CD4-positive, alpha-beta T cell treated with Interleukin-4 for 4 hours (primary cell): ENCODE measurements around the gene SOX18.

Experiments used
- DNase-seq: peaks from one replicate; pipeline ENCODE4 v3.0.0-alpha.2; 2020

Gene SOX18

DNA sequence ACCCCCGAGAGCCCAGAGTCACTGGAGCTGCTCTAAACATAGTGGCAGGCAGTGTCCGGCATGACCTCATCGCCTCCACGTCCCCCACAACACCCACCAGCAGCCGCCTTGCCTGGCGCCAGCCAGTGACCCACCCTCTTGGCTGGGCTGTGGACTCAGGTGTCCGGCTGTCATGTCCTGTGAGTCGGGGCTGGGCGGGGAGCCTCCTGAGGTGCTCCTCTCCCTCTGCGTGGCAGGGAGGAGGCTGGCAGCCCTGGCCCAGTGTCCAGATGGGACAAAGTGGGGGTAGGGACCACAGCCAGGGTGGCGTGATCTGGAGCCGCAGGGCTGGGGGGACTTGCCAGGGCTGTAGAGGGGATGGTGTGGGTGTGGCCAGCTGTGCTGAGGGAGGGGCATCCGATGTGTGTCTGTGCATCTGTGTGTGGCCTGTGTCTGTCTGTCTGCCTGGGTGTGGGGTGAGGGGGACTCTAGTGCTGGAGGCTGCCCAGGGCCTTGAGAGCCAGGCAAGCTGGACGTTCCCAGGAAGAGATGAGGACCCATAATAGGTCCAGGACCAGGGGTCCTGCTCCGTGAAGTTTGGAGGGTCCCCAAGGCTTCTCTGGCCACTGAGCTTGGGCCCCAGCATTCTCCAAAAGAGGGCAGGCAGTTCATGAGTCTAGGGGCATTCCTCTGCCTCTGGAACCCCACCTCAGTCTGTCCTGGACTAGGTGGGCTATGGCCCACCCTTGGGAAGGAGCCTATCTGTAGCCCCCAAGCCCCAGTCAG, 2.3 kb upstream of the SOX18 start:
- DNase-seq: no peak

DNA sequence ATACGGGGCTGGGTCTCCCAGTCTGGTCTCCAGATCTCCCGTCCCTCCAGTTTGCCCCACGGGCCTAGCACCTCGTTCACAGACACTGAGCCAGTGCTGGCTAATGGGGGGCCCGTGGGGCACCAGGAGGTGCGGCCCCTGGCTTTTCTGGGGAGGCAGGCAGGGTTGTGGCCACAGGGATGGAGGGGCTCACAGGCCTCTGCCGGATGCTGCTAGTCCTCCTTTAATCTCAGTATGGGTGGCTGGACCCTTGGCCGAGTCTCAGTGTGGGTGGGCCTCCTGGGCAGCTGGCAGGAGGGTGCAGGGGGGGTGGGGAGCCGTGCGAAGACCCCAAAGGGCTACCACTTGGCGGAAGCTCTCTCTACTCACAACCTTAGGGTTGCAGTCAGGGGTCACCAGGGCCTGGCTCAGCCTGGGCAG, 1.6 kb upstream of the SOX18 start:
- DNase-seq: no peak

DNA sequence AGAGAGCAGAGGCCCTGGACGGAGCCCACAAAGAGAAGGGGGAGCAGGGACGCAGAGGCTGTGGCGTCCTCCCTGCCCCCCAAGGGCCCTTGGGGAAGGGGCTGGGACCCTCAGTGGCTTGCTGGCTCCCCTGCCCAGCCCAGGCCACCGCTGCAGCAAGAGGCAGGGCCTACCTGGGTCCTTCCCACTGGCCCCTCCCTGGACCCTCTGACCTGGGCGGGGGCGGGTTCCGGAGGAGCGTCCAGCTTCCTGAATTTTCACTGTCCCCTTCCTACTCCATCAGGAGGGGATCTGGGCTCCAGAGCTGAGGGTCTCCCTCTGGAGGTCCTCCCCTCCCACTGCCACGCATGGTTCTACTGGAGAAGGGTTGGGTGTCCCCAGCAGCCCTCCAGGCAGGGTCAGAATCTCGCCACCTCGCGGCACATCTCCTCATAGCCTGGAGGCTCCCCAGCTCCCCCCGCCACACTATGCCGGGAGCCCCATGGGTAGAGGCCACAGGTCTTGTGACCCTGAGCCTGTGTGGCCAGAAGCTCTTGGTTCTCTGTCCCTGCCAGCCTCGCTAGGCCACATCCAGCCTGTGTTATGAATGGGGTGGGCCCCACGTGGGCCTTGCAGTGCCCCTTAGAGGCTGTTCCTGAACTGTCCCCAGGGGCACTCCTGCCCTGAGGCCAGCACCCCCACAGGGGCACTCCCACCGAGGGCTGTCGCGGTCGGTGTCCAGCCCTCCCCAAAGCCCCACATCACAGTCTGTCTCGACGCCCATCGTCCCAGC, 1.0 kb upstream of the SOX18 start:
- no peak for DNase-seq

DNA sequence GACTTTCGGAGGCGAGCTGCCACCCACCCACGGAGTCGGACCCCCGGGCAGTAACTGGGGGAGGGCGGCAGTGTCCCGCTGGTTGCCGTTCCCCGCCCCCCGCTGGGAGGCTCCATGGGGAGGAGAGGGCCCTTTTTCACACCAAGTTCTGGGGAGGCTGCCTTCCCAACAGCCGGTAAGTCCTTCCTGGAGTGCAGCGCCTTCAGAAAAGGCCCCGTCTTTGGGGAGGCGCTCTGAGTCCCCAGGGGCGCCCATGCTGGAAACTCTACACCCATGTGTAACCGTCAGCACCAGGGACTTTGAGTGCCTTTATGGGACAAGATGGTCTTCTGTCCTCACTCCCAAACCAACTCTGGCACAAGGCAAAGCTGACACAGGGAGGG, 430 bp upstream of the SOX18 start:
- DNase-seq: no peak

DNA sequence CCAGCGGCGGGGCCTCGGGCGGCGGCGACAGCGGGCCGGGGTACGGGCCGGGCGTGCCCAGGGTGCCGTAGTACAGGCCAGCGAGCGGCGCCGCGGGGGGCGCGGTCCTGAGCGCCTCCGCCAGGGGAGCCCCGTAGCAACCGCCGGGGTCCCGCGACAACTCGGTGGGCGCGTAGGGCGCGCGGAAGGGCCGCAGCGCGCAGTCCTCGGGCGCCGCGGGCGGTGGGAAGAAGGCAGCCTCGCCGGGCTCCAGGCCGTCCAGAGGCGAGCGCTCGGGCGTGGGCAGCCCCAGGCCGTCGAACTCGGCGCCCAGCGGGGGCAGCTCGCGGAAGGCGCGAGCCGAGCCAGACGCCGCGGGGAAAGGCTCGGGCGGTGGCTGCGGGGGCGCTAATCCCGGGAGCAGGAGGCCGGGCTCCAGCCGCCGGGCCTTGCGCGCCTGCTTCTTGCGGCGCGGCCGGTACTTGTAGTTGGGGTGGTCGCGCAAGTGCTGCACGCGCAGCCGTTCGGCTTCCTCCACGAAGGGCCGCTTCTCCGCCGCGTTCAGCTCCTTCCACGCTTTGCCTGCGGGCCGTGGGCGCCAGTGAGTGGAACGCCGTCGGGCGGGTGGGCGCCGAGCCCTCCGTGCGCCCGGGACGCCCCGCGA, 916 bp downstream of the SOX18 start:
- DNase-seq: no peak

DNA sequence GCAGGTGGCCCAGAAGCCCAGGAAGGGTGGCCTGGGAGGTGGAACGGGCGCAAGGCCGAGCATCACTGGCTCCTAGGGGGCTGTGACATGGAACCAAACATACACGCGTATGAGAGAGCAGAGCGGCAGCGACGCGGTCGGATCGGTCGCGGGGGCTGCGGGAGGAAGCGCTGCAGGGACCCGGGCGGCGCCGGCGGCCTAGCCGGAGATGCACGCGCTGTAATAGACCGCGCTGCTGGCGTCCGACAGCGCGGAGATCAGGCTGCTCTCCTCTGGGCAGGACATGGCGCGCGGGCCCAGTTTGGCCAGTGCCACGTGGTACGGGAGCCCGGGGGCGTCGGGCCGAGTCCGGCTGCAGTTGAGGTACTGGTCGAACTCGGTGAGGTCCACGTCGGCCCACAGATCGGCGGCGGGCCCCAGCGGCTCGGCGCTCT, 1.5 kb downstream of the SOX18 start:
- no peak for DNase-seq

DNA sequence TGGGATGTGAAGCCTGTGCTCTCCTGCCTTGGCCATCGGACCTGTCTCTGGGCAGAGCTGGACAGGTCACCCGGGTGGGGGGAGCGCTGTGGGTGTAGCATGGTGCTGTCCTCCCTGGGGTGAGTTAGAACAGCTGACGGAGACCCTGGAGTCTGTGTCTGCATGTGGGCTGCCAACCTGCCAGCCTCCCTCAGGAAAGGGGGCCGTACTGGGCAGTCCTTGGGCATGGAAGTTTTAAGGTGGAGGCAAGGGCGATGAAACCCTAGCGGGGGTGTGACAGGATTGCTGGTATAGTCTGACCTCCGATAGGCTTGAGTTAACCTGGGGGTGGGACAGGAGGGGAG, 2.4 kb downstream of the SOX18 start:
- no peak for DNase-seq

DNA sequence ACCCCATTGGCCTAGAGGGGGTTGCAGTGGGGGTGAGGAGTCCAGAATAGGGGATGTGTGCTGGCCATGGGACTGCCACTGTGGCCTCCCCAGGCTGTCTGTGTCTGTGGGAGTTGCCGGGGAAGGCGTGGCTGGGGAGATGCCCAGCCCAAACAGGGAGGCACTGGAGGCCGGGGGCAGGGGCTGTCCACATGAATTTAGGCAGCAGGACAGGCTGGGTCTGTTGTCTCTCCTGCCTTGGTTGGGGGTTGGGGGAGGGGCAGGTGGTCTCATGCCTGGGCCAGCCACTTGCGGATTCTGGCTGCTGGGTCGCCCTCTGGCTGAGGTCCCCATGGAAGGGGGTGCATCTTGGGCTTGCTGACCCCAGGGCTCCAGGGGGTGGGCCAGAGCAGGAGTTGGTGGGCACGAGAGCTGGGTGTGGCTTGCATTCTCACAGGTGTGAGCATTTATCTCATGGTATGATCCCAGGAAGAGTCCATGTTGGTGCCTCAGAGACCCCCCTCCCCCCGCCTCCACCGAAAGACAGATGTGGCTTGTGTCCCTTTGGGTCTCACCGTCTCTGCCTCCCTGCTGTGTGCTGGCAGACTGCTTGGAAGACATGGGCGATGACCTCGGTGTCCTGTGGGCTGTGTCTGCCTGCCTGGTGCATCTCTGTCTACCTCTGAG, 4.0 kb downstream of the SOX18 start:
- no peak for DNase-seq

DNA sequence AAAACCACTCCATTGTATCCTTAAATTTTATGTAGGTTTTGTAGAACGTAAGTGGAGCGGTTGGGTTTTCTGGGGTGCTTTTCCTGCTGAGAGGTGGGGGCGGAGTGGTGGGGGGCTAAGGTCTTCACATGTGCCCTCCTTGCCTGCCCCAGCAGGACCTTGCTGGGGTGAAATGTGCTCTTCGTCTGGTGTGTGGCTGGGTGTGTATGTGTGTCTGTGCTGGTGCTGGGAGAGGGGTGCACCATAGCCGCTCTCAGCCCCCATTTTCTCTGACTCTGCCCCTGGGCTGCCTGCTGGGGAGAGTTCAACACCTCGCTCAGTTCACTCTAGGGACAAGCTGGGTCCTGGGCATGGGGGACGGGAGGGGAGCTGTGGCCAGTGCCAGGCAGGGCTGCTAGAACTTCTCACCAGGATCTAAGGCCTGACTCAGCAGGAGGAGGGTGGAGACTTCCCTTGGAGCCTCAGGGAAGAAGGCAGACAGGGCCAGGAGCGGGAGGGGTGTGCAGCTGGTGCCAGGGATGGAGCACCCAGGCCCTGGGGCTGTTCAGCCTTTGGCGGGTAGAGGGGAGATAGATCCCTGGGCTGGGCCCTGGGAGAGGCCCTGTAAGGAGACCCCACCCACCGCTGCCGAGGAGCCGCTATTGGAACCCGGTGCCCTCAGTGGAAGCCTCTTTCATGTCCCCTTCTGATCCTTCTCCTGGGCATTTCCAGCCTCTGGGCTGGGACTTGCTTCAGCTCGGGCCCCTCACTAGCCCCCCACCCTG, 4.8 kb downstream of the SOX18 start:
- DNase-seq: no peak

DNA sequence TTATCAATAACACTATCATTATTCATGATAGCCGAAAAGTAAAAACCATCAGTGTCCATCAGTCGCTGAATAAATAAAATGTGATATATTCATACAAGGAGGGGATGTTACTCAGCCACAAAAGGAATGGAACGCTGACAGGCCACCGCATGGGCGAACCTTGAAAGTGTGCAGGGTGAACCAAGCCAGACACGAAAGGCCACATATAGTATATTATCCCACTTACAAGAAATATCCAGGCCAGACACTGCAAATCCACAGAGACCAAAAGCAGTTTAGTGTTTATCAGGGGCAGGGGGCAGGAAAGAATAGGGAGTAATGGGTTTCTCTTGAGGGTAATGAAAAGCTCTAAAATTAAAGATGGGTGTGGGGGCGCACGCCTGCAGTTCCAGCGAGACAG, 5.7 kb downstream of the SOX18 start:
- DNase-seq: no peak

DNA sequence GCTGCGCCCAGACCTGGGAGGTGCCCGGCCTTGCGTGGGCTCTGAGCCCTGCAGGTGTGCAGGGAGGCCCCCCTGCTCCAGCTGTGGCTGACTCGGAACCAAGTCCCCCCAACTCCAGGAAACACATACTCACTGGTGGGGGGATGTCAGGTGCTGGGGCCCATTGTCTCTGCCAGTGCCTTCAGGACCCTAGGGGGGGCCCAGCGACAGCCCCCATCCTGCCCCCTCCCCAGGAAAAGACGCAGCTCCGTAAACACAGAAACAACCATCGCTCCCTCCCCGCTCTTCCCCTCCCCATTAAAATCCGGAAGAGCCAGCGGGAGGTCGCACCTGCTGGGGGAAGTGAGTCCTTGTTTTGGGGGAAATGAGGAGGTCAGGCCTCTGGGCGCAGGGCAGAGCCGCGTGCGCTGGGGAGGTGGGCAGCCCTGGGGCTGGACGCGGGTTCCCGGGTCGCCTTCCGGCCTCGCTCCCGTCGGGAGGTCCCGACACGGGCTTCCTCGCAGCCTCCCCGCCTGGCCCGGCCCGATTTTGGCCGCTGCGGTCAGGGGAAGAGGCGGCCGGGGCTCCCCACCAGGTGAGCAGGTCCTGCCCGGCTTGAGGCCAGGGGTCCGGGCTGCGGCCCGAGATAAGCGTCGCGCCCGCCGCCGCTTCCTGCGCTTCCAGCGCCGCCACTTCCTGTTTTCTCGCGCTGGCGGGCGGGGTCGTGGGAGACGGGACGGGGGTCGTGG, 7.2 kb downstream of the SOX18 start:
- no peak for DNase-seq

DNA sequence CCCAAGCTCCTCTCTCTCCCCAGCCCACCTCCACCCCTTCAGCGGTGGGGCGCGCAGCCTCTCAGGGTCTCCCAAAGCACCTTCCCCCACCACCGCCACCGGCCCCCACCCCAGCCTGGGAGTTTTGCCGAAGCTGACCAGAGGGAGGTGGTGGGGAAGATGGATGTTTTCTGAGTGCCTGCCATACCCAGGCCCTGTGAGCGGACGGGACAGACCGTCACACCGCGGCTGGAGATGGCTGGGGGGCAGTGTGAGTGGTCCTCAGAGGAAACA, 7.7 kb downstream of the SOX18 start:
- no peak for DNase-seq

DNA sequence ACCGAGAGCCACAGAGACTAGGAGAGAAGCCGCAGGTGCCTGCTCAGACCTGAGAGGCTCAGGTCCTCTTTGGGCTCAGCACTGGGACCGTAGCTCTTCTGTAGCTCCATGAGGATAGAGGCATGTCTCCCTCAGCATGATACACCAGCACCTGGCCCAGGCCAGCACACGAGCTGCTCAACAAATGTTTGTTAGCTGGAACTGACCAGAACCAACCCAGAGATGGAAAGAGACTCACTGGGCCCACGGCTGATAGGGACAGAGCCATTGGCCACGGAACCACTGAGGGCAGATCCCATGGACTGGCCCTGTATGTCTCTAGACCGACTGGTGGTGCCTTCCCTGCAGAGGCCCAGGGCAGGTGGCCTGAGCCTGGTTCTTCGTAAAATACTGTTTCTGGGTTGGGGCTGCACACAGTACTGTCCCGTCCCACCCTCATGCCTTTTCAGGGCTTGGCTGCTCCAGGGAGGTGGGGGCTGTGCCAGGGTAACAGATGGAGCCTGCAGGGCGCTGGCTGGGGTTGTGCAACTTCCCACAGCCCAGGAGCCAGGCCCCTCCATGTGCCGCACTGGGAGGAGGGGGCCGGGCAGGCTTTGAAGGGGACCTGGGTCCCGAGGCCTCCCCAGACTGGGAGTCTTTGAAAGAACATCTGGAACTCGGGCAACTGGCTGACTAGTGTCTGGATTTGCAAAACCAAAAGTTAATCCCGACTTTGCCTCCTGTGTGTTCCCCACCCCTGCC, 8.2 kb downstream of the SOX18 start:
- no peak for DNase-seq

DNA sequence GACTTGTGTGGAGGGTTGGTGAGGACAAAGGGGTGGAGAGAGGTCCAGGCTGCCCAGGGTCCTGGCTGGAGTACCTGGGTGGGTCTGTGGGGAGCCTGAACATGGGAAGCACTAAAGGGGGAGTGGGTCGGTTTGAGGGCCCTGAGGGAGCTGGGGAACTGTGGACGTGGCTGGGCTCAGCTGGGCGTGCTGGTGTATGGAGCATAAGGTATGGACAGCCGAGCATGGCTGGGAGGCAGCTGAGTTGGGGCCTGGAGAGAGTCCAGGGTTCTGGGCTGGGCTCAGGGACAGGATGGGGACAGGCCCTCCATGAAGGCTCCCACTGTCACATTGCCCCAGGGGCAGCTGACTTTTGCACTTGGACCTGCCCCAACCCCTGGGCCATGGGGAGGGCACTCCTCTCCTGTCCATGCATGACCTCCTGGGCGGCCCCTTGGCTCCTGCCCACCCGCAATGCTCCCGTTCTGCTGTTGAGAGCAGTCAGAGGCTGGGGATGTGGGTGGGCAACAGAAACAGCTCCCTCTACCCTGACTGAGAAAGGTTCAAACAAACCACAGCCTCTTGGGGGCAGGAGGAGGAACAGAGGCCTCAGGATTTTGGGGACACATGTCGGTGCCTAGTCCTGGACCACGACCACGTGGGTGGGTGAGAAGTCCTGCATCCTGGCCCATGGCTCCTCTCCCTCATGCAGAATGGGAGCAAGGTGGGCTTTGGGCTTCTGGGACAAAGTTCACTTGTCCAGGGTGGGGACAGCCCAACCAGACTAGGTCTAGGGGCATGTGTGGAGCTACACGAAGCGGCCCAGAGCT, 9.0 kb downstream of the SOX18 start:
- DNase-seq: no peak

DNA sequence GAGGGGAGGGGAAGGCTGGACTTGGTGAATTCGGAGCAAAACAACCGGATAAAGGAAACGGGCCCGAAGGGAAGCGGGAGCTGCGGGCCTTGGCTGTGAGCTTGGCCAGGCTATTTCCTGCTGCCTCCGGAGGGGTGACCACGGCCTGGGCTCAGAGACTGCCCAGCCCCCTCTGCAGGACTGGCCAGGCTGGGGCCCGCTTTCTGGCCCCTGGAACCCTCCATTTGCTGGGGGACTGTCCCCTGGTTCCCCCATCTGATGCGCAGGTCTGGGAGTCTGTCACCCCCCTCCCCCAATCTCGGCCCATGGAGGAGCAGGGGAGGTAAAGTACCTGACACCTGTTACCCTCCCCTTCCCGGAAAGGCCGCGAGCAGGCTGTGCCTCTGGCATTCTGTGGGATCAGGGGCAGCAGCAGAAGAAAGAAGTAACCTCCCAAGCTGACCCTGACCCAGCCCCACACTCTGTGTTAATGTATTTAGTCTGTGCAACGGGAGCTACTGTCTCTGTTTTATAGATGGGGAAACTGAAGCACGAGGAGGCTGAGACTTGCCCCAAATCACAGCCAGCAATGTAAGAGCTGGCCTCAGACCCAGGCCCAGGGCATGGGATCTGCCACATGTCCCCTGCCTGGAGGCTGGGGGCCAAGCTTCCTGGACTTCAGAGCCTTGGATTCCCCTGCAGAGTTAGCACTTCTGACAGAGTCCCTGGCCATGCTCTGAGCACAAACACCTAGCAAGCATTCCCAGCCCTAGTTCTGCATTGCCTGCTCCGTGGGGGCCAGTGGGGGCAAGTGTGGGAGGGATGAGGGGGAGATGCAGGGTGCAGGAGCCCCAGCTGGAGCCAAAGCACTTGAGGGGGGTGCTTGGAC, 9.9 kb downstream of the SOX18 start:
- no peak for DNase-seq

DNA sequence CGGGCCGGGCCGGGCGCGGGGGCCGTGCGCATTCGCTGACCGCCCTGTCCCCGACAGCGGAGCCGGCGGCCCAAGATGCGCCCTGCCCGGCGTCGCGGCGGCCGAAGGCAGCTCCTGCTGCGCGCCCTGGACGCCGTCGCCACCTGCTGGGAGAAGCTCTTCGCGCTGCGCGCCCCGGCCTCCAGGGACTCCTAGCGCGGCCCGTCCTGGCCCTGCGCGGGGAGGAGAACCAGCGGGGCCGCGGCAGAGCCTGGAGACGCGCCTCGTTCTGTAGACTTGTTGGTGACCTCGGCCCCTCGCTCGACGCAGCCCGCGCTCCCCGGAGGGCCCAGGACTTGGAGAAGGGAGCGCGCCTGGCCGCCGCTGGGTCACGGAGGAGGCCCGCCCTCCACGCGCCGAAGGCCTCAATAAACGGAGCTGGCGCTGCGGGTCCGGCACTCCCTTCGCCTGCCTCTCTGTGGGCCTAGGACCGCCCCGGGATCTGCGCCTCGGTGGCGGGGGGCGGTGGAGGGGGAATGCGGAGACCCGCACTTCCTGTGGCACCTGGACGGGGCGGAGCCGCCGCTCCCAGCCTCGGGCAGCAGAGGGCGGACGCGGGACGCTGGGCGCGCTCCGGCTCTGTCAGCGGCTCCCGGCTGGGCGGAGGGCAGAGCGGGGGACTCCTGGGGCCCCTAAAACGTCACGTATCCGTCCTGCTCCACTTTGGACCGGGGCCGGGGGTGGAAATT, 10.7 kb downstream of the SOX18 start:
- DNase-seq: peak; percentile 66

DNA sequence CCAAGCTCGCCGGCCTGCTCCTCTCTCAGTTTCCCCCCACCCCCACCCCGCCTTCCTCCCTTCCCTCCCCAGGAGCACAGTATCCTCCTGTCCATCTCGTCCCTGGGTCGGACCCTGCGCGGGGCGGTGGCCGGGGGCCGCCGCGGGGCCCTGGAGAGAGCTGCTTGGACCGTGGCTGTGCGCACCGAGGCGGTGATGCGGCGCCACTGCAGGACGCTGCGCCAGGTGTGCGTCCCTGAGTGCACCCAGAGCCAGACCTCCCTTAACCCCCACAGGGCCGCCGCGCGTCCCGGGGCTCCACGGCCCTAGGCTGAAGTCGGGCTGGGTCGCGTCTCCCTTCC, 11.2 kb downstream of the SOX18 start:
- DNase-seq: no peak

DNA sequence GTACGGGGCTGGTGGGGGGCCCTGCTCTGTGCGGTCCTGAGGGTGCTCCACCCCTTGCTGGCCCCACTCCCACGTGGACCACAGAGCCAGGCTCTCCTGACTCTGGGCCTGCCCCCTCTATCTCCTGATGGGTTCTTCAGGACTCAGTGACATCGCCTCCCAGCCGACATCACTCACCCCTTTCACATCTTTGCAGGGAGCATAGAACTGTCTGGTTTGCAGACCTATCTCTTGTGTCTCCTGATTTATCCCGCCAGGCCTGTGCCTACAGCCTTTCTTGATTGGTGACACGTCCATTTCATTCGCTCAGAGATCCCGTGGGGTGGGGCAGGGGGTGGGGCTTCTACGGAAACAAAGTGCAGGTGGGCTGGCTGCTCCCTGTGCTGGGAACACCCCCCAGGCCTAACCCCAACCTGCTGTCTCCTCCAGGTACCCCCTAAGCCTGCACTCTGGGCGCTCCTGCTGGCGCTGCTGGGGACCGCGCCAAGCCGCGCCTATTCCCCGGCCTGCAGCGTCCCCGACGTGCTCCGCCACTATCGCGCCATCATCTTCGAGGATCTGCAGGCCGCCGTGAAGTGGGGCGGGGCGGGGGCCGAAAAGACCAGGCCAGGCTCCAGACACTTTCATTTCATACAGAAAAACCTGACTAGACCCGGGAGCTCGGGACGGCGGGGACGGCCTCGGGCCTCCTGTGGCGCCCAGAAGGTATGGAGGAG, 11.8 kb downstream of the SOX18 start:
- no peak for DNase-seq

DNA sequence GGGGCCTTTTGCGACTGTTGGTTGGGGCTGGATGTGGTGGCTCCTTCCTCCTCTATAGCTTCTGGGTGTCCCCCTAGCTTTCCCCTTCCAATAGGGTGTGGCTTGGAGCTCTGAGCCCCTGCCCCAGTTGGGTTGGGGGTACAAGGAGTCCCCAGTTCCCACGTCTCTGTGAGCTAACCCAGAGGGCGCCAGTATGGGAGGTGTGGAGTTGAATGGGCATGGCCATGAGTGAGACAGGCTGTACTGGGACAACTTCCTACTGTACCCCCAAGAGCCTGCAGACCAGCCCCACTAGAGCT, 12.3 kb downstream of the SOX18 start:
- no peak for DNase-seq
